GM19025 (cell line): ENCODE results near the gene RXFP4.
A peak's percentile ranks its signal among the peaks of the same experiment; 100 is the strongest.
"Not testable (repeated sequence)": the region's sequence is repeated elsewhere in the genome, so short reads cannot be mapped to it uniquely, and the experiment has no call there.

ENCODE experiments used
- ATAC-seq: cut with Tn5 transposase; IDR thresholded peaks from one replicate; pipeline ENCODE4 v1.9.1; 2021; ENCODE audit warnings: mild to moderate bottlenecking, low read depth, moderate library complexity; ENCODE audit not compliant: unreplicated experiment

Gene RXFP4

GRCh38 chr1:155929057-155929456 is 12.4 kb upstream of the RXFP4 start:
- no peak for ATAC-seq

- not testable (repeated sequence) for ATAC-seq
Observed at GRCh38 chr1:155930725-155931124, 10.7 kb upstream of the RXFP4 start.

- no peak for ATAC-seq
Observed at GRCh38 chr1:155931332-155932038, 10.0 kb upstream of the RXFP4 start.

- no peak for ATAC-seq
Observed at GRCh38 chr1:155932081-155932480, 9.4 kb upstream of the RXFP4 start.

GRCh38 chr1:155932487-155932886 is 9.0 kb upstream of the RXFP4 start:
- ATAC-seq: no peak

- ATAC-seq: no peak
Observed at GRCh38 chr1:155933591-155934096, 7.8 kb upstream of the RXFP4 start.

- ATAC-seq: peak; percentile 87
Observed at GRCh38 chr1:155934097-155934935, 7.1 kb upstream of the RXFP4 start, which contains the start of gene KHDC4. TSS of gene KHDC4 (minus strand) at chr1:155934413. CDS start at chr1:155934373, 40 bp downstream.

- no peak for ATAC-seq
Observed at GRCh38 chr1:155934936-155935590, 6.4 kb upstream of the RXFP4 start.

- ATAC-seq: no peak
Observed at GRCh38 chr1:155938220-155938627, 3.2 kb upstream of the RXFP4 start.

GRCh38 chr1:155940482-155940992 is 901 bp upstream of the RXFP4 start:
- no peak for ATAC-seq

GRCh38 chr1:155941845-155942531 is 550 bp downstream of the RXFP4 start:
- no peak for ATAC-seq

GRCh38 chr1:155942578-155943141 is 1.2 kb downstream of the RXFP4 start:
- no peak for ATAC-seq

GRCh38 chr1:155944444-155944799 is 3.0 kb downstream of the RXFP4 start:
- no peak for ATAC-seq

- ATAC-seq: no peak
Observed at GRCh38 chr1:155946633-155947219, 5.3 kb downstream of the RXFP4 start.

- no peak for ATAC-seq
Observed at GRCh38 chr1:155947292-155947691, 5.9 kb downstream of the RXFP4 start.

- no peak for ATAC-seq
Observed at GRCh38 chr1:155947741-155948140, 6.3 kb downstream of the RXFP4 start.

GRCh38 chr1:155950829-155951228 is 9.4 kb downstream of the RXFP4 start:
- ATAC-seq: no peak

- no peak for ATAC-seq
Observed at GRCh38 chr1:155951753-155952504, 10.5 kb downstream of the RXFP4 start.

GRCh38 chr1:155952505-155952890 is 11.1 kb downstream of the RXFP4 start:
- no peak for ATAC-seq
